ENCODE results near the gene KIAA0040. TPM values are rescaled to one million over a fixed set of nuclear protein-coding genes. Genes with fewer than 3 reads are reported as not detected.

The KIAA0040 gene
- total RNA-seq, 1 experiment from 2014 or later = 10.6 TPM

DNA sequence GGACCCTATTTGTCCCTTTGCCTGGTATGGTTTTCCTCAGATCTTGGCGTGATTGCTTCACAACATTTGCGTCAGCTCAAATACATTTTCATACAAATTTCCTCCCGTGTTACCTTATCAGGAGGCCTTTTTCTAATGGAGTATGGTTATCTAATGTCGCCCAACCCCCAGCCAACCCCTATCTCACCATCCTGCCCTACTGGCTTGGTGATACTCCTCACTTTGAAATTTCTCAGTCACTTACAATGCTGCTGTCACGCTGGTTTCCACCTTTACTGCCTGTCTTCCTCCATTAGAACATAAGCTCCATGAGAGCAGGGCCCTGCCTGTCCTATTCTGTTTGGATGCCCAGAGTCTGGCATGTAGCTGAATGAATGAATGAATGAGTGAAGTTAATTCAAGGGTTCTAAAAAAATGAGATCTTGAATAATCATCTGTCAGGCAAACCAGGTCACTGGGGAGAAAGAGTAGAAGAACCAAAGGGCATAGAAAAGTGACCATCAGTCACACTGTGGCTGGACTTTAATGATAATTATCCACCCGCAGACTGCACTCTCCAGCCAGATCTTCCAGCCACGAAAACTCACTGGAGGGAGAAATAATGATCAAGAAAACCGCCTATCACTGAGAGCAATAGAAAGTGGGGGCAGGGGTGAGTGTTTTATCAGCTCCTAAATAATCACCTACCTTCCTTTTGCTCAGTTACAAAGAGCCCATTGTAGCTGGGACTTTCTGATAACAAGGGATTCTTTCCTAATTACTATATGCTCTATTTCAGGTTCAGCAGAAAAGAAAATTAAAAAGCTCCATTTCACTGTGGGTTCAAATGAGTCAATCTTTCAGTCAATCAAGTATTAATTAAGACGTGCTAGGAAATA, 21.3 kb downstream of the KIAA0040 start:
- Histone ChIP-seq H3K36me3 (replicated peaks; ENCODE audit: control insufficient read depth, insufficient read depth, low read length) (no peaks in the 10 kb centered on the region; the same call in 1 of the 2 replicates), H3K4me3 (ENCODE audit: insufficient read depth, low read depth, low read length) (no peak overlapping the region), H3K27me3 (ENCODE audit: control insufficient read depth, insufficient read depth, low read length) (no peaks in the 10 kb centered on the region)
- DNase-seq = no peak

DNA sequence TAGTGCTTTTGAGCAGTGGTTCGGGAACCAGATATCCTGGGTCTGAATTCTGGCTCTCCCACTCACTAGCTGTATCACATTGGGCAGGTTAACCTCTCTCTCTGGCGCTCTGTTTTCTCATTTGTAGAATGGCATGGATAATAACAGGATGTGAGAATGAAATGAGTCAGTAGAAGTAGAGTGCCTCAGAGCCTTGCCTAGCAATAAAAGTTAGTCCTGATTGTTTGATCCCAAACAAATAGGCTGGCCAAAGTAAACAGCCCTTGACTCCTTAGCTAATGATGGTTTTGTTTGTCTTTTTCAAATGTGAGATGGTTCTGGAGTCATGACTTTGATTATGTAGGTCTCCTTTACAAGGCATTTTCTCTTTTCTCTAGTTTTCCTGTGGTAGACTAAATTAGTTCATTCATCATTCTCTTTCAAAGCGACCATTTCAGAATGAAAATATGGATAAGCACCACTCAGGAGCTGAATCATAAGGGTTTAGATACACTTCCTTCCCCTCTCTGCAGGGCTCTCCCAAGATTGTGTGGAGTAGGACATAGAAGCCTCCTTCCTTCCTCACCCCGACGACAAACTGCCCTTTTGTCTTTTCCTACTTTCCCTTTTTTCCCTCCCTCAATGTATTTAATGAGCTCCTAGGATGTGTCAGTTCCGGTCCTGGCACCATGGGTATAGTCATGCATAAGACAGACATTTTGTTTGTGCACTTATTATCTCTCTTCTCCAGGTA, 23.1 kb downstream of the KIAA0040 start:
- no peaks in the 10 kb centered on the region; the same call in 1 of the 2 replicates for H3K36me3 ChIP-seq (replicated peaks; ENCODE audit: control insufficient read depth, insufficient read depth, low read length)
- no peaks in the 10 kb centered on the region for H3K27me3 ChIP-seq (ENCODE audit: control insufficient read depth, insufficient read depth, low read length)
- DNase-seq = no peak
- H3K4me3 ChIP-seq (ENCODE audit: insufficient read depth, low read depth, low read length) = no peak overlapping the region

GRCh38 chr1:175168782-175169181, 23.8 kb downstream of the KIAA0040 start:
- no peaks in the 10 kb centered on the region for H3K27me3 ChIP-seq (ENCODE audit: control insufficient read depth, insufficient read depth, low read length)
- H3K36me3 ChIP-seq (replicated peaks; ENCODE audit: control insufficient read depth, insufficient read depth, low read length) = no peaks in the 10 kb centered on the region; the same call in 1 of the 2 replicates
- H3K4me3 ChIP-seq (ENCODE audit: insufficient read depth, low read depth, low read length) = no peak overlapping the region
- DNase-seq = no peak

GRCh38 chr1:175167861-175168260, 24.7 kb downstream of the KIAA0040 start:
- Histone ChIP-seq H3K4me3 (ENCODE audit: insufficient read depth, low read depth, low read length) (no peak overlapping the region), H3K27me3 (ENCODE audit: control insufficient read depth, insufficient read depth, low read length) (no peaks in the 10 kb centered on the region), H3K36me3 (replicated peaks; ENCODE audit: control insufficient read depth, insufficient read depth, low read length) (no peaks in the 10 kb centered on the region; the same call in 1 of the 2 replicates)
- DNase-seq = no peak

- no peak for DNase-seq
- Histone ChIP-seq H3K36me3 (replicated peaks; ENCODE audit: control insufficient read depth, insufficient read depth, low read length) (no peaks in the 10 kb centered on the region; the same call in 1 of the 2 replicates), H3K27me3 (ENCODE audit: control insufficient read depth, insufficient read depth, low read length) (no peaks in the 10 kb centered on the region), H3K4me3 (ENCODE audit: insufficient read depth, low read depth, low read length) (no peak overlapping the region)
These were observed 25.8 kb downstream of the KIAA0040 start for GRCh38 chr1:175166746-175167145.

DNA sequence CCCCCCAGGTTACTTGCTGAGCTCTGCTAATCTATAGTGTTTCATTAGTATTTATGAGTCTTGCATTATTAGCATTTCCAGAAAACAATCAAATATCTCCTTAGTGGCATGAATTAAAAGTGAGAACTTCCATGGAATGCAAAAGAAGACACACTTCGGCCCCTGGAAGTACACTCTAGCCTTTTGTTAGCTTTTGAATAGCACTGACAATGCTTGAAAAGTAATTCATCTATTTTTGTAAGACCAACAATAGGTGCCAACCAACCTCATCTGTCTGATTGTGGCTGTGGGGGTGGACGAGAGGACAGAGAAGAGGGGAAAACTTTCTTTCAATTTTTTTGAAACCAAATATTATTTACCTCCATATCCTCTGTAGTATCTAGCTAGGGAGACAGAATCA, 27.8 kb downstream of the KIAA0040 start:
- no peak for DNase-seq
- no peaks in the 10 kb centered on the region for H3K27me3 ChIP-seq (ENCODE audit: control insufficient read depth, insufficient read depth, low read length)
- no peaks in the 10 kb centered on the region; the same call in 1 of the 2 replicates for H3K36me3 ChIP-seq (replicated peaks; ENCODE audit: control insufficient read depth, insufficient read depth, low read length)
- no peak overlapping the region for H3K4me3 ChIP-seq (ENCODE audit: insufficient read depth, low read depth, low read length)

DNA sequence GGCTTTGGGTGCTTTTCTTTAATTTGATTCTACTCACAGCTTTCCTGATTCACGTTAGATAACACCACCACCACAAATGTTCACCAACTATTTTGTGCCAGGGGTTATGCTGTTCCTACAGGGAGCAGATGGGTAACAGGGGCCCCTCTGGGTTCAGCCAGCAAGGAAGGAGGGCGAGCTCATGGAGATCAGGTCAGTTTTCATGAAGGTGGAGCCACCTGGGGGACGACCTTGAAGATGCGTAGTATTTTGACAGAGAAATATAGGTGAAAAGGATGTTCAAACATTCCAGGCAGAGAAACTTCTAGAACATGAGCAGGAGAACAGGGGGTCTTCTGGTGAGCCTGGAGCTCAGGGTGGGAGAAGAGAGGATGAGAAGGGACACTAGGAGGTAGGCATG, 28.9 kb downstream of the KIAA0040 start:
- H3K36me3 ChIP-seq (replicated peaks; ENCODE audit: control insufficient read depth, insufficient read depth, low read length) = no peaks in the 10 kb centered on the region; the same call in 1 of the 2 replicates
- H3K4me3 ChIP-seq (ENCODE audit: insufficient read depth, low read depth, low read length) = no peak overlapping the region
- DNase-seq = peak; percentile 39
- no peaks in the 10 kb centered on the region for H3K27me3 ChIP-seq (ENCODE audit: control insufficient read depth, insufficient read depth, low read length)

GRCh38 chr1:175162955-175163354, 29.6 kb downstream of the KIAA0040 start:
- no peak overlapping the region for H3K4me3 ChIP-seq (ENCODE audit: insufficient read depth, low read depth, low read length)
- no peaks in the 10 kb centered on the region; the same call in 1 of the 2 replicates for H3K36me3 ChIP-seq (replicated peaks; ENCODE audit: control insufficient read depth, insufficient read depth, low read length)
- DNase-seq = no peak
- no peaks in the 10 kb centered on the region for H3K27me3 ChIP-seq (ENCODE audit: control insufficient read depth, insufficient read depth, low read length)

DNA sequence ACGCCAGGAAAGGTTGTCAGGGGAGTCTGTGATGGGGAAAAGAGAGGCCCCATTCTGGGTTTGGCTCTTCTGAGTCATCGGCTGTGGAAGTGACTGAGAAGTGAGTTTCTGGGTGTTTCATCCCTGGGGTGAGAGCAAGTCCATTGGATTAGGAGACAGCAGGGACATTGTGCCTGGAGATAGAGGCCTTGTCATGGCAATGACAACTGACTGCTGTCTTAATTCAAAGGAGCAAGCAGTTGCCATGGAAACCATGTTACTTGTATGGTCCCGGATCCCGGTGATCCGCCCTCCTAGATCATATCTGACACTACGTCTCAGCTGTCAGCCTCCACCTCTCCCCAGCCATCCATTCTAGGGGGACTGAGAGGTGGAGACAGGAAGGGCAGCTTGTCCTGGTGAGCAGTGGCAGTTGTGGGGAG, 34.4 kb downstream of the KIAA0040 start:
- DNase-seq = no peak
- Histone ChIP-seq H3K36me3 (replicated peaks; ENCODE audit: control insufficient read depth, insufficient read depth, low read length) (no peaks in the 10 kb centered on the region; the same call in 1 of the 2 replicates), H3K4me3 (ENCODE audit: insufficient read depth, low read depth, low read length) (no peak overlapping the region), H3K27me3 (ENCODE audit: control insufficient read depth, insufficient read depth, low read length) (no peaks in the 10 kb centered on the region)

GRCh38 chr1:175157200-175157599, 35.4 kb downstream of the KIAA0040 start:
- Histone ChIP-seq H3K4me3 (ENCODE audit: insufficient read depth, low read depth, low read length) (no peak overlapping the region), H3K36me3 (replicated peaks; ENCODE audit: control insufficient read depth, insufficient read depth, low read length) (no peaks in the 10 kb centered on the region; the same call in 1 of the 2 replicates), H3K27me3 (ENCODE audit: control insufficient read depth, insufficient read depth, low read length) (no peaks in the 10 kb centered on the region)
- no peak for DNase-seq

DNA sequence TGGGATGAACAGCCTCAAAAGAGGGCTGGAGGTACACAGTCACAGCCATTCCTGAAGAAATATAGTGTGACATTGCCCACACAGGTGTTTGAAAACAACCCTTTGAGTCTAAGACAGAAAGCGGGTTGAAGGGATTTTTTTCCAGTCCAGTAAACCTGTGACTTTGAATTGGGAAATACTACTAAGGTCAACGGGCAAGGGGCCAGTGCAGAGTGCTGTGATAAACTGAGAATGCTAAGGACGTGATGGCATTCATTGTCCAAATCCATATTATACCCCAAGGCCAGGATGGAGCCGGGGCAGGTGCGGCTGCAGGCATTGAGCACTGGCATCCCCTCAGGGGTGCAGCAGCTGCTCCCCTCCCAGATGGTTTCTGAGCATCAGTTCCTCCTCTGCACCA, 36.6 kb downstream of the KIAA0040 start:
- H3K4me3 ChIP-seq (ENCODE audit: insufficient read depth, low read depth, low read length) = no peak overlapping the region
- H3K36me3 ChIP-seq (replicated peaks; ENCODE audit: control insufficient read depth, insufficient read depth, low read length) = no peaks in the 10 kb centered on the region; the same call in 1 of the 2 replicates
- H3K27me3 ChIP-seq (ENCODE audit: control insufficient read depth, insufficient read depth, low read length) = peaks cover under 1% of the 10 kb centered on the region; the same call in 1 of the 2 replicates
- no peak for DNase-seq

DNA sequence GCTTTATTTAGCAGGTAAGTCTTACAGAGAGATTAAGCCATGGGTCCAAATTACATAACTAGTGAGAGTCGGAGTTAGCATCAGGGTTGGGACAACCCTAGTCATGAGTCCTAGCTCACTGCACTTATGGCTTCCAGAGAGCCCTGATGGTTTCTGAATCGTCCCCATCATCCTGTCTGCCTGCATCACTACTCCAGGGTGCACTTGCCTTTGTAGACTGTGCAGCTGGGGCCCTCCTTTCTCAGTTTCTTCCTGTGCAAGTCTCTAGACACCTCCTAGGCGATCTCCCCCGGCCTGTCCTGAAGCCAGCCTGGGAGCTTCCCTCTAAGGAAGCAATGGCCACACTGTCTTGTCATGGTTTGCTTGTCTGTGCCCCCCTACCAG, 37.1 kb downstream of the KIAA0040 start:
- DNase-seq = no peak
- no peaks in the 10 kb centered on the region for H3K36me3 ChIP-seq (replicated peaks; ENCODE audit: control insufficient read depth, insufficient read depth, low read length)
- H3K27me3 ChIP-seq (ENCODE audit: control insufficient read depth, insufficient read depth, low read length) = peaks cover 3% of the 10 kb centered on the region; the same call in 1 of the 2 replicates
- no peak overlapping the region for H3K4me3 ChIP-seq (ENCODE audit: insufficient read depth, low read depth, low read length)

- peak; percentile 81 for DNase-seq
- no peaks in the 10 kb centered on the region for H3K36me3 ChIP-seq (replicated peaks; ENCODE audit: control insufficient read depth, insufficient read depth, low read length)
- no peak overlapping the region for H3K4me3 ChIP-seq (ENCODE audit: insufficient read depth, low read depth, low read length)
- H3K27me3 ChIP-seq (ENCODE audit: control insufficient read depth, insufficient read depth, low read length) = peaks cover 3% of the 10 kb centered on the region; the same call in 1 of the 2 replicates
These were observed 37.7 kb downstream of the KIAA0040 start for GRCh38 chr1:175154629-175155472.

Measured in H7 (cell line).